Muscle of leg (tissue), 11 donors: ENCODE results near the gene DCST2. TPM values are rescaled to one million over a fixed set of nuclear protein-coding genes. Genes with fewer than 3 reads are reported as not detected.
A peak's percentile ranks its signal among the peaks of the same experiment; 100 is the strongest.

Experiments used
- DNase-seq: peaks from one replicate; pipeline ENCODE4 v3.0.0; 2013
- H3K27ac ChIP-seq: one replicate; pipeline ENCODE4 v1.5.1; 2013; ENCODE audit warnings: mild to moderate bottlenecking, low read length, control low read depth
- H3K27me3 ChIP-seq: one replicate; pipeline ENCODE4 v1.6.1; 2013; ENCODE audit warnings: low read length; ENCODE audit not compliant: control insufficient read depth, insufficient read depth
- H3K36me3 ChIP-seq: one replicate; pipeline ENCODE4 v1.6.1; 2013; ENCODE audit warnings: low read length; ENCODE audit not compliant: control insufficient read depth, insufficient read depth
- H3K4me1 ChIP-seq: one replicate; pipeline ENCODE4 v1.6.1; 2013; ENCODE audit warnings: low read length; ENCODE audit not compliant: control insufficient read depth, insufficient read depth
- H3K4me3 ChIP-seq: one replicate; pipeline ENCODE4 v1.5.1; 2013; ENCODE audit warnings: low read length, control low read depth
- H3K9me3 ChIP-seq: replicated peaks from 2 replicates; pipeline ENCODE4 v1.6.1; 2013; ENCODE audit warnings: low read depth, low read length; ENCODE audit not compliant: control insufficient read depth
- WGBS: methylation state at CpG from one replicate; pipeline ENCODE4 v1.1.5; 2013; ENCODE audit warnings: missing lambda C conversion rate; ENCODE audit not compliant: insufficient coverage; 5-methylcytosine and 5-hydroxymethylcytosine counted together
- polyA plus RNA-seq, 8 donors: library from polyadenylated mRNA; unstranded; fragments of 120-200 nt; gene quantifications; one replicate each; pipeline versions ENCODE4 v1.2.1 to v1.2.3, GENCODE V29; 2013; ENCODE audit warnings: inconsistent platforms in 1 of 8, low replicate concordance in 1 of 8; ENCODE audit not compliant: insufficient read length in 8 of 8, insufficient read depth in 1 of 8
- total RNA-seq: library from RNA; stranded (reverse); fragments of 120-200 nt; gene quantifications from one replicate; pipeline ENCODE4 v1.2.4, GENCODE V29; 2013

The DCST2 gene
- total and polyA plus RNA-seq, 9 donors, result 0.49 to 1.6 (median 0.78) TPM

DNA sequence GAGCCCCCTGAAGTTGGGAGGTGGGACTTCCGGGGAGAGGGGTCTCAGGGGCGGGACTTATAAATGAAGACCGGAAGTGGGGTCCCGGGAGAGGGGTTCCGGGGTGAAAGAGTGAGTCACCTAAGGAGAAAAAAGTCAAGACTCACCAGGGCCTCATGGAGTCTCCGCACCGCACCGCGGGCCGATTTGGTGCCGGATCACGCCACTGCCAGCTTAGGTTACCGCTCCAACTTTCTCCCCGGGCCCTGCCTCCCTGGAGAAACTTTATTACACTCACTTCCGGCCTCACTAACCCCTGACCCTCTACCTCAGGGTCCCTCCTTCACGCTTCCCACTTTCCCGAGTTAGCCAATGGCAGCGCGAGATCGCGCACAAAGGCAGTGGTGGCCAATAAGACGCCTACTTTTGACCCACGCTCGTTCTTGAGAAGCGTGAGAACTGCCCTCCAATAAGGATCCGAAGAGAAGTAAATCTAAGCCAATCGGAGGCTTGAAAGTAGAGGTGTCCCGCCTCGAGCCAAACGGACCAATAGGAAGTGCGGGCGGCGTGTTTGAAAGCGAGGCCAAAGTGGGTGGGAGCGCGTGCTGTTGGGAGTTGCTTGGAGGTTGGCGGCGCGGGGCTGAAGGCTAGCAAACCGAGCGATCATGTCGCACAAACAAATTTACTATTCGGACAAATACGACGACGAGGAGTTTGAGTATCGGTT lies 59.3 kb downstream of the DCST2 start, which contains the start of gene CKS1B:
Gene CKS1B, plus strand, starts transcription at position 580 of the 706 bp plus-strand sequence. Its CDS starts 65 bp downstream, at position 645.
- H3K4me1 ChIP-seq, result peaks cover 43% of the 10 kb centered on the region
- no peaks in the 10 kb centered on the region for H3K9me3 ChIP-seq
- H3K4me3 ChIP-seq, result peak within 1 kb of the TSS; percentile 79
- no peaks in the 10 kb centered on the region for H3K27me3 ChIP-seq
- under 1% methylated on average over 45 of the region's 47 CpGs for WGBS
- H3K27ac ChIP-seq, result peak within 1 kb of the TSS; percentile 100
- DNase-seq, result peak; percentile 100
- H3K36me3 ChIP-seq, result peaks cover 15% of the 10 kb centered on the region

DNA sequence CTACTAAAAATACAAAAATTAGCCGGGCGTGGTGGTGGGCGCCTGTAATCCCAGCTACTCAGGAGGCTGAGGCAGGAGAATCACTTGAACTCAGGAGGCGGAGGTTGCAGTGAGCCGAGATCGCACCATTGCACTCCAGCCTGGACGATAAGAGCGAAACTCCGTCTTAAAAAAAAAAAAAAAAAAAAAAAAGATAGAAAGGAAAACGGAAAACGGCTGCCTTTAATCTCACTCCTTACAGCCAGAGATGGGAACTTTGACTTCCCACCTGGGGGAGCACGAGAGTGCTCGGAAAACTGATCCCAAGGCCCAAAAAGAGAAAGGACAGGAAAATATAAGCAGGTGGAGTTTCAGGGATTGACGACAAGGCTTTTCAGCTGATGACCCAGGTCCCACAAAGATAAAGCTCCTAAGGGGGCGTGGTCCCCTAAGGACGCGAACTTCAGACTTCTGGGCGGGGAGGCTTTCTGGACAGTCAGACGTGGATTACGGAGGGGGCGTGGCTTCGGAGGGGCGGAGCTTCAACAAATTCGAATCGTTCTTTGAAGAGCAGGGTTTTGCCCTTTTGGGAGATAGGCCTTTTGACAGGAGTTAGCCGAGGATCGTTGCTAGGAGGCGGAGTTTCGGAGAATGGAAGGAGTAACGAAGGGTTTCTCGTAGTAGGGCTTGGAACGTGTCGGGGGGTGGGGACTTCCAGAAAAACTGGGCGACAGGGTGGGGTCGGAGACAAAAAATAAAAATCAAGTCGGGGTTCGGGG lies 60.1 kb downstream of the DCST2 start:
- under 1% methylated on average over 26 of the region's 37 CpGs for WGBS
- H3K27ac ChIP-seq, result peak overlapping the region; percentile 100
- peaks cover 13% of the 10 kb centered on the region for H3K36me3 ChIP-seq
- DNase-seq, result peak; percentile 97
- peaks cover 51% of the 10 kb centered on the region for H3K4me1 ChIP-seq
- H3K27me3 ChIP-seq, result no peaks in the 10 kb centered on the region
- peak overlapping the region; percentile 67 for H3K4me3 ChIP-seq
- H3K9me3 ChIP-seq, result no peaks in the 10 kb centered on the region

DNA sequence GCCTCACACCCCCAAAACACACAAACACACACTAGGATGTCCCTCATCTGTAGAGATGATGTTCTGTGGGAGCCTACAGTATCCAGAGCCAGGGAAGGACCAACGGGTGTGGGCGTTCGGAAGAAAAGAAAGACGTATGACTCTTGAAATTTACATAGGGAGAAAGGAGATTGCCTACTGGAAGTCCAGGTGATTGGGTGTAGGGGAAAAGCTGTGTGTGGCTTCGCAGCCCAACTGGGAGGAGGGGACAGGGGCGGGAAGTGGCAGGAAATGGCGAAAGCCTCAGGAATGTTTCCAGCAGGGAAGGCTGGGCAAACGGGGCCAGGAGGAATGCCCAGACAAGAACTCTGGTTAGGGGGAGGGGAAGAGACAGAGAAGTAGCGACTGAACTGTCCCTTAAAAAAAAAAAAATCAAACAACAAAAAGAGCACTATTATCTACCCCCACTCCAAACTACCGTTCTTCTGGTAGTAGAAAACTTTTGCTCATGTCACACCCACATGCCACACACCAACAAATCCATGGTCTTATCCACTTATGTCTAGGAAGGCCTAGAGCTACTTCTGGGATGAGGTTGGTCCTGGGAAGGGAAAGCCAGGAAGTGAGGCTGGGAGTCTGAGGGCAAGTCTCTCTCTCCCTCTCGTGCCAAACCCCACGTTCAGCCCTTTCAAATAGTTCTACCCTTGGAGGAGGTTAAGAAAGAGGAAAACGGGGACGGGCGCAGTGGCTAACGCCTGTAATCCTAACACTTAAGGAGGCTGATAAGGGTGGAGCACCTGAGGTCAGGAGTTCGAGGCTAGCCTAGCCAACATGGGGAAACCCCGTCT lies 60.9 kb downstream of the DCST2 start:
- H3K4me3 ChIP-seq, result no peak overlapping the region
- peak overlapping the region; percentile 100 for H3K27ac ChIP-seq
- H3K27me3 ChIP-seq, result no peaks in the 10 kb centered on the region
- peak; percentile 71 for DNase-seq
- peaks cover 53% of the 10 kb centered on the region for H3K4me1 ChIP-seq
- no peaks in the 10 kb centered on the region for H3K9me3 ChIP-seq
- 31% methylated on average over 7 of the region's 18 CpGs for WGBS
- peaks cover 14% of the 10 kb centered on the region for H3K36me3 ChIP-seq

- peaks cover 18% of the 10 kb centered on the region for H3K36me3 ChIP-seq
- peak overlapping the region; percentile 100 for H3K27ac ChIP-seq
- DNase-seq, result no peak
- no peaks in the 10 kb centered on the region for H3K9me3 ChIP-seq
- H3K4me1 ChIP-seq, result peaks cover 56% of the 10 kb centered on the region
- H3K27me3 ChIP-seq, result no peaks in the 10 kb centered on the region
- H3K4me3 ChIP-seq, result no peak overlapping the region
- WGBS, result no CpG with 5 or more reads among the region's 3 CpGs
Measured at GRCh38 chr1:154972213-154972516, 61.4 kb downstream of the DCST2 start.

- H3K27ac ChIP-seq, result peak overlapping the region; percentile 100
- H3K36me3 ChIP-seq, result peaks cover 25% of the 10 kb centered on the region
- H3K4me1 ChIP-seq, result peaks cover 56% of the 10 kb centered on the region
- no peak overlapping the region for H3K4me3 ChIP-seq
- 33% methylated on average over 3 of the region's 10 CpGs for WGBS
- no peak for DNase-seq
- no peaks in the 10 kb centered on the region for H3K27me3 ChIP-seq
- no peaks in the 10 kb centered on the region for H3K9me3 ChIP-seq
Measured at GRCh38 chr1:154971341-154971998, 62.1 kb downstream of the DCST2 start.

- peak; percentile 99 for DNase-seq
- 17% methylated on average over 3 of the region's 15 CpGs for WGBS
- Histone ChIP-seq H3K27ac (peak within 1 kb of the TSS; percentile 100), H3K4me1 (peaks cover 52% of the 10 kb centered on the region), H3K4me3 (peak within 1 kb of the TSS; percentile 57), H3K9me3 (no peaks in the 10 kb centered on the region), H3K36me3 (peaks cover 32% of the 10 kb centered on the region), H3K27me3 (no peaks in the 10 kb centered on the region)
Measured at GRCh38 chr1:154970631-154971340, 62.8 kb downstream of the DCST2 start, which contains the start of gene SHC1. TSS of gene SHC1 (minus strand) at chr1:154970747. CDS start at chr1:154970526, 221 bp downstream.

DNA sequence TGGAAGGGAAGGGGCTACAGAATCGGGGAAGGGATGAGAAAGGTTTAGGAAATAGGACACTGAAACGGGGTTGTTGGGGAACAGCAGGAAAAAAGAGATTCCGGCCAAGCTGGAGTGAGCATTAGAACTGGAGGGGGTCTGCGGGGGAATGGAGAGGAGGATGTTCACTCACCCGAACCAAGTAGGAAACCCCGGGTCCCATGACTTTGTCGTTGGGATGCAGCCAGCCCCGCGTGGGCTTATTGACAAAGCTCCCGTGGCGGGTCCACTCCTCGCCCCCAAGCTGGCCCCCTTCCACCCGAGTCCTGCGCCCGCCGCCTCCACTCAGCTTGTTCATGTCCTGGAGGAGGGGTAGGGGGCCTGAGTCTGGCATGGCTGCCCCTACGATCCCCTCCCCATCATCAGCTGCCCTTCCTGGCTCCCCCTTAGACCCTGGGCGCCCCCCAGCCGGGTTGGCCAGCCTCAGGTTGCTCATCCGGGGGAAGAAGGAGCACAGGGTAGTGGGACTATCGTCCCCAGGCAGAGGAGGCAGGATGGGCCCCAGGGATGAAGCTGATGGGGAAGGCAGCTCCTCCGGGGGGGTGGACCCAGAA lies 63.6 kb downstream of the DCST2 start:
- no peaks in the 10 kb centered on the region for H3K27me3 ChIP-seq
- DNase-seq, result peak; percentile 64
- WGBS, result 17% methylated on average over 5 of the region's 22 CpGs

DNA sequence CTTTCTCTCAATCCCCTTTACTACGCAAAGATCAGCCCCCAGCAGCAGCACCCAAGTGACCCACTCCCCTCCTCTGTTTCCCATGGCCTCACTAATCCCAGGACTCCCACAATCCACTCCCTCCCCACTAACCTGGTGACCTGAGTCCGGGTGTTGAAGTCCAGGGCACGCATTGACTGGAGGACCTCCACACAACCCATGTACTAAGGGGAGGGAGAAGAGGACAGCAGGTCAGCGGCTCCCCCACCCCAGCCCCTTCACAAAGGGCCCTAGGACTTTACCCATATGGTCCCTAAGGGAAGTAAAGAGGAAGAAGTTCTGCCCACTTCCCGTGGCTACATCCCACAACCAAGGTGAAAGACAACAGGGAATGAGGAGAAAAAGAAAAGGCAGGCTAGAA lies 64.3 kb downstream of the DCST2 start:
- Histone ChIP-seq H3K27me3 (no peaks in the 10 kb centered on the region), H3K9me3 (no peaks in the 10 kb centered on the region), H3K4me3 (peak overlapping the region; percentile 57), H3K36me3 (peaks cover 47% of the 10 kb centered on the region), H3K4me1 (peaks cover 52% of the 10 kb centered on the region), H3K27ac (peak overlapping the region; percentile 100)
- WGBS, result 0% methylated on average over 1 of the region's 5 CpGs
- DNase-seq, result no peak

More for the DNA sequence above, 63.6 kb downstream of the DCST2 start:
- peak overlapping the region; percentile 57 for H3K4me3 ChIP-seq
- H3K9me3 ChIP-seq, result no peaks in the 10 kb centered on the region
- peak overlapping the region; percentile 100 for H3K27ac ChIP-seq
- peaks cover 40% of the 10 kb centered on the region for H3K36me3 ChIP-seq
- H3K4me1 ChIP-seq, result peaks cover 52% of the 10 kb centered on the region

DNA sequence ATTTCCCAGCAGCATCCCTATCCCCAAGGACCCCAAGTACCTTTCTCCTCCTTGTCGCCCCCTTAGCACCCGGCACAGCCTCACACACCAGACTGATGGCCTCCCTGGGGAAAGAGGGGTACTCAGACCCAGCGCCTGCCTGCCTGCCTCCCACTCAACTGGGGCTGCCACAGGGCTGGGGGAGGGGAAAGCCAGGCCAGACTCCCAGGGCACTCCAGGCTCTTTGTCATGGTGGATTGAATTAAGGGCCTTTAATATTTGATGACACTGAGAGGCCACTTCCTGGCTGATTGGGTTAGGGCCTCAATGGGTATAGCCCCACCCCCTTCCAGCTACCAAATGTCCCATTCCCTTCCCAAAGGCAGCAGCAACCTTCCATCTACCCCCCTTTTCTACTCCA lies 64.8 kb downstream of the DCST2 start:
- H3K4me3 ChIP-seq, result no peak overlapping the region
- H3K27ac ChIP-seq, result peak overlapping the region; percentile 100
- peaks cover 52% of the 10 kb centered on the region for H3K4me1 ChIP-seq
- no peaks in the 10 kb centered on the region for H3K9me3 ChIP-seq
- H3K36me3 ChIP-seq, result peaks cover 52% of the 10 kb centered on the region
- no peaks in the 10 kb centered on the region for H3K27me3 ChIP-seq
- DNase-seq, result no peak
- no CpG with 5 or more reads among the region's 3 CpGs for WGBS
